AG04449 (cell line): ENCODE results near the gene IFFO2.

Experiments
- CTCF ChIA-PET: fragments of 350-600 bp; formaldehyde crosslinking; extraction: SDS; loops from one replicate; lab custom pipeline; 2021; ENCODE audit warnings: antibody characterized with exemption; lab: Yijun Ruan, JAX
- POLR2A ChIA-PET: fragments of 400-600, 350-600 bp; formaldehyde crosslinking; extraction: SDS; loops from one replicate; lab custom pipeline; 2020; ENCODE audit warnings: antibody characterized with exemption, inconsistent platforms; lab: Yijun Ruan, JAX
- DNase-seq: peaks from one replicate; pipeline ENCODE4 v3.0.0-alpha.2; 2010; ENCODE audit warnings: low read depth, low spot score
- H3K4me3 ChIP-seq: 2 replicates; pipeline ENCODE4 v1.5.1; 2011; ENCODE audit warnings: low read depth, mild to moderate bottlenecking, control low read depth, low read length
- CTCF ChIP-seq: IDR thresholded peaks from one replicate; pipeline ENCODE4 v1.5.1; 2011; ENCODE audit warnings: mild to moderate bottlenecking, moderate library complexity, low read length, control low read depth, inconsistent platforms; ENCODE audit not compliant: insufficient read depth; ENCODE audit errors: missing control alignments

The IFFO2 gene

GRCh38 chr1:18927654-18928272 is 28.7 kb downstream of the IFFO2 start:
- CTCF ChIA-PET: interaction anchor here (0.8 to 12.7 kb wide), 9 partner anchors 14 to 170 kb away, joined by 3 to 212 read pairs (median 4); no protein-coding TSS in a partner anchor
- TF ChIP-seq CTCF: no peak
- POLR2A ChIA-PET: interaction anchor here (1.1 to 1.7 kb wide), 2 partner anchors 21 to 27 kb away, joined by 3 to 6 read pairs; no protein-coding TSS in a partner anchor
- H3K4me3 ChIP-seq: no peak overlapping the region; the same call in 1 of the 2 replicates
- DNase-seq: no peak

DNA sequence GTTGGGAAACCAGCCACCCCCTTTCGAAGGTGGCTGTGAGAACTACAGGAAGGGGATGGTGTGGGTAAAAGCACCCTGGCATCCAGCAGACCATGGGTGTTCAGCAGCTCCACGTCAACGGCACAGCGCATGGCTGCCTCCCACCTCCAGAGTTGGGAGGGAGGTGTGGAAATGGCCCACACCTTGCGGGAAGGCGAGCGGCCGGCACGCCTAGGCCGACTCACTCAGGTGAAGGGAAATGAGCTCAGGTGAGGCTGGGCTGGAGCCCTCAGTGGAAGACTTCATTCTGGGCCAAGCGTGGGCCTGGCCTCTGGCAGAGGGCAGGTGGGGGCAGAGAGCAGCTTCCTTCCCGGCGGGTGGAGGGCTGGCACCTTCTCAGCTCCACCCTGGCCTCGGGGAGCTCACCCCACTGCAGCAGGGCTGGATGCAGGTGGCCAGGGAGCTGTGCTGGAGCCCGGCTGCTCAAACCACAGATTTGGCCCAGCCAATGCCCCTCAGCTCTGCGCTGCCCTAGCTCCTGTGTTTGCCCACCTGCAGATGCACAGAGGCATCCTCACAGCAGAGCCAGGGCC is 29.3 kb downstream of the IFFO2 start:
- no peak for TF ChIP-seq CTCF
- ChIA-PET CTCF (interaction anchor here (0.8 to 12.7 kb wide), 7 partner anchors 14 to 171 kb away, joined by 3 to 212 read pairs (median 4); no protein-coding TSS in a partner anchor), POLR2A (interaction anchor here (1.0 to 1.7 kb wide), 6 partner anchors 18 to 83 kb away, joined by 3 to 11 read pairs (median 4); partner anchors contain the start of gene IFFO2)
- H3K4me3 ChIP-seq: peak overlapping the region; percentile 28
- no peak for DNase-seq

DNA sequence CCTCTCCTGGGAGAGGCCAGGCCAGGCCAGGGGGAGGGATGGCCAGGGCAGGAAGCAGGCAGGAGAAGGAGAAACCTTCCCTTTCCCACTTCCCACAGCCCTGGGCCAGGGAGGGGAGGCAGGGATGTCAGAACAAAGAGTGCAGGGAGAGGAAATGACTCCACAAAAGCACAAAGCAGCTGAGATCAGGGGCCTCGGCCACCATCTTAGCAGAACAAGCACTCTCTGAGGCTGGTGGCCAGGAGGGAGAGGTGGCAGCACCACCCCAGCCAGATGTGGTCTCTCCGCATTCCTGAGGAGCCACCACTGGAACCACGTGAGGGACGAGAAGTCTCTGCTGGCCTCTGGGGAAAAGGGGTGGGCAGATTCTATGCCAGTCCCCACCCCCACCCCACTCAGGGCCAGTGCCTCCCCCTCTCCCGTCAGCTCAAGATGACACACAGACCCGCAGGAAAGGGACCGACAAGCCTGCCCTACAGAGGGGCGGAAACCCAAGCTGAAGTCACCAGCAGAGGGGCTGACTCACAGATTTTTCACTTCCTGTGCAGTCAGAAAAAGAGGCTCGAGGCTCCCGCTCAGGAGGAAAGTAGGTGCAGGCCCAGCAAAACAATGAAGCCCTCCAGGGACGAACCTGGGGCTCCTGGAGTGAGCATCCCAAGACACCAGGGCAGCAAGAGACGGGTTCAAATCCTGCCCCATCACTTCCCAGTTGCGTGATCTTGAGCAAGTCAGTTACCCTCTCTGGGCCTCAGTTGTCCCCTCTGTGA is 30.0 kb downstream of the IFFO2 start:
- no peak for TF ChIP-seq CTCF
- CTCF ChIA-PET: interaction anchor here (0.7 to 12.7 kb wide), 5 partner anchors 13 to 188 kb away, joined by 3 to 212 read pairs (median 9); no protein-coding TSS in a partner anchor
- POLR2A ChIA-PET: interaction anchor here (1.0 to 1.7 kb wide), 5 partner anchors 19 to 83 kb away, joined by 3 to 11 read pairs (median 5); partner anchors contain the start of gene IFFO2
- peak overlapping the region; percentile 28 for H3K4me3 ChIP-seq
- no peak for DNase-seq

DNA sequence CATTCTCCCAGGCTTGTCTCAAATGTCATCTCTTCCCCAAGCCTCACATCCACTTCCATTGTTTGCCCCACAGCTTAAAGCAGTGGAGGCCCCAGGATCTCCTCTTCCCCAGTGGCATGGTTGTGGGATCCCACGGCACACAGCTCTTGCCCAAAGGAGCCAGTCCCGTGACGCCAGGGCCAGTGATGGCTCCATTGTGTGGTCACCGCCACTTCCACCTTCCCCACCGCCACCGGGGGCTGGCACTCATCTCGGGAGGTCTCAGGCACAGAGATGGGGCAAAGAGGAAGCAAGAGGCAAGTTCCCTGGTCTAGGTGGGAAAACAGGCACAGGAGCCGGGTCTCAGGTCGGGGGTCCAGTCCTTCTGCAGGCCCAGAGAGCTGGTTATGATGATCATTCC is 31.2 kb downstream of the IFFO2 start:
- H3K4me3 ChIP-seq: no peak overlapping the region
- DNase-seq: no peak
- POLR2A ChIA-PET: no interaction called here
- CTCF ChIA-PET: interaction anchor here (1.9 to 12.7 kb wide), 3 partner anchors 12 to 21 kb away, joined by 4 to 212 read pairs (median 50); no protein-coding TSS in a partner anchor
- no peak for TF ChIP-seq CTCF

DNA sequence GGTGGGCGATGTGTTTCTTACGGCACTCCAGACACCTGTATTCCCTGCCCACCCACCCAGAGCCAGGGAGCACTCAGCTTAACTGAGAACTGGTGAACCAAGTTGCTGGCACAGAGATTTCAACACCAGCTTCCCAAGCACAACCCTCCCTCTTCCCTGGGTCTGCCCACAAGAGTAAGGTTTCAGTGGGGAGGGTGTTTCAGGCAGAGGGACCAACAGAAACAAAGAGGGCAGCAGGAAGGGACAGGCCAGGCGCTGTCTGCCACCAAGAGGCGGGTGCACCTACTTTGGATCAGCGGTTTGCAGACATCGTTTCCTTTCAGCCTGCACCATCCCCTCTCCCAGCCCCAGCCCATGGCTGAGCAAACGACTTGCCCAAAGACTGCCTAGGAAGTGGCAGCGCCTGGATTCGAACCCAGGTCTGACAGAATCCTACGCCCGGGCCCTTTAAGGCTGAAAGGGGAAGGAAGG is 32.2 kb downstream of the IFFO2 start:
- POLR2A ChIA-PET: interaction anchor here (1.1 to 1.6 kb wide), 2 partner anchors 33 to 87 kb away, joined by 3 to 7 read pairs; partner anchors contain the start of gene IFFO2
- H3K4me3 ChIP-seq: peak overlapping the region; percentile 8
- CTCF ChIA-PET: interaction anchor here (0.7 to 12.7 kb wide), 7 partner anchors 11 to 189 kb away, joined by 3 to 212 read pairs (median 4); no protein-coding TSS in a partner anchor

More for the DNA sequence above, 32.2 kb downstream of the IFFO2 start:
- TF ChIP-seq CTCF: no peak
- DNase-seq: no peak
